ENCODE data around the gene MGMT.

DNA sequence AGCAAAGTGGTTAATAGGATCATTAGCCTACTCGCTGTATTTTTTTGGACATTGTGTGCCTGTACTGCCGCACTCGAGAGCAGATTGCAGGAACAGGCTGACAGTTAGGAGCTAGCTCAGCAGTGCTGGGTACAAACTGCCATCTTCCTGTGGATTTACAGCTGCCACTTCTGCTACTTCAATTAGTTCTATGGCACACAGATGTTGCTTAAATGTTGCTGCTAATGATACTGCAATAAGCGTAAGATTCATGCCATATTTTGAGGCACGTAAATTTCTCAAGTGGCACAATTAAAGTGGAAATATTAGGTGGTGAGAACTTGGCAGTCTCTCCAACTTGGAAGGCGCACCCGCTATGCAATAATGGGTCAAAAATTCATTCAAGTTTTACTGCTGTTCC lies 325.1 kb downstream of the MGMT start:
- TF ChIP-seq, protein P1, sequence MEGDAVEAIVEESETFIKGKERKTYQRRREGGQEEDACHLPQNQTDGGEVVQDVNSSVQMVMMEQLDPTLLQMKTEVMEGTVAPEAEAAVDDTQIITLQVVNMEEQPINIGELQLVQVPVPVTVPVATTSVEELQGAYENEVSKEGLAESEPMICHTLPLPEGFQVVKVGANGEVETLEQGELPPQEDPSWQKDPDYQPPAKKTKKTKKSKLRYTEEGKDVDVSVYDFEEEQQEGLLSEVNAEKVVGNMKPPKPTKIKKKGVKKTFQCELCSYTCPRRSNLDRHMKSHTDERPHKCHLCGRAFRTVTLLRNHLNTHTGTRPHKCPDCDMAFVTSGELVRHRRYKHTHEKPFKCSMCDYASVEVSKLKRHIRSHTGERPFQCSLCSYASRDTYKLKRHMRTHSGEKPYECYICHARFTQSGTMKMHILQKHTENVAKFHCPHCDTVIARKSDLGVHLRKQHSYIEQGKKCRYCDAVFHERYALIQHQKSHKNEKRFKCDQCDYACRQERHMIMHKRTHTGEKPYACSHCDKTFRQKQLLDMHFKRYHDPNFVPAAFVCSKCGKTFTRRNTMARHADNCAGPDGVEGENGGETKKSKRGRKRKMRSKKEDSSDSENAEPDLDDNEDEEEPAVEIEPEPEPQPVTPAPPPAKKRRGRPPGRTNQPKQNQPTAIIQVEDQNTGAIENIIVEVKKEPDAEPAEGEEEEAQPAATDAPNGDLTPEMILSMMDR (IDR thresholded peaks at IDR 0.05): no peak
- no peak for TF ChIP-seq POLR2A (IDR thresholded peaks at IDR 0.05)

Data from ovary (tissue), 3 donors.